HG03135 (cell line): ENCODE results near the gene KRT33B.
"Not testable (repeated sequence)": the region's sequence is repeated elsewhere in the genome, so short reads cannot be mapped to it uniquely, and the experiment has no call there.

Experiments
- ATAC-seq: cut with Tn5 transposase; IDR thresholded peaks from one replicate; pipeline ENCODE4 v1.9.1; 2021; ENCODE audit warnings: mild to moderate bottlenecking, moderate library complexity; ENCODE audit not compliant: unreplicated experiment

KRT33B gene

DNA sequence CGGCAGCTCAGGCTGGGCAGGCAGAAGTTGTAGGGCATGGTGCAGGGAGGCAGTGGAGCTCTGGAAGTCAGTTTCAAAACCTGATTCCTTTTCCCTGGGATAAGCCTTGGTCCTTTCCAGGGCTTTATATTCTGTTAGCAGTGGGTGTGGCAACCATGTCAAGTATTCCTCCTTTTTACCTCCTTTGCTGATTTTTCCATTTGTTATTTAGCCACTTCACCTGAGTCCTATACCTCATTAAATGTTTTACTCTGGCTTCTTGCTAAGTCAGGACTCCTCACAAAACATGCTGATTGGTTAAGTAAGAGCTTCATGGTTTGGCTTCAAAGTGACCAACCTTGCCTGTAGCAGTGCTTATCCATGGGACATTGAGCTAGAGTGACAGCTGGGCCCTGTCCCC lies at the start of gene KRT33B:
Gene KRT33B (minus strand): TSS at position 101 of the 400 bp plus-strand sequence. CDS start 63 bp downstream, at position 38.
- no peak for ATAC-seq

DNA sequence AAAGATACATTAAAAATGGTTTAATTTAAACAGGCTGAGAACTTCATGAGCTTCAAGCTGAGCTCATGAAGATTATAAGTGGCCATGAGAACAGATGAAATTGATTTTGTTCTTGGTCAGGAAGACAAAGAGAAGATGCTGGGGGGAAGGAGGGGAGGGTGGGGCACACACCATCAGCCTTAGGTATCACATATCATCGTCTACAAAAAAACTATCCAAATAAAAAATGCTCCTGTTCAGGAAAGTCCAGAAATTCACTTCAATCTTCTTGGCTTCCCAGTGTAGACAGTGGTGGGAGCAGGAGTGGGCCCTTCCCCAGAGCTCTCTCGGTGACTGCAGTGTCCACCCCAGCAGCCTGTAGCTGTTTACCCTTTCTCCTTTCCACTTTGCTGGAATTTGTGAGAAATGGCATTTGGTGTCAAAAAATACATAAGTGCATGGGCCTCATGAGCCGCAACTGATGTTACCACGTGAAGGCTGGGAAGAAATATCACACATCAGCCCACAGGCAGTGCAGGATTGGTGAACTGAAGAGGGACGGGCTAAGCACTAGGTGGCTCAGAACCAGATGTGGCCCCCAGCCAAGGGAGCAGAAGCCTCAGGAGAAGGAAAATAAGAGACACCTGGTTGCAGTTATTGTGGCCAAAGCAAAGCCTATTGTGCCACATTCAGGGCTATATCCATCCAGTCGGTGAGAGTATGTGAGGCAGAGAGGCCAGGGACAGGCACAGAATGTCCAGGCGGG lies 48.7 kb upstream of the KRT33B start:
- no peak for ATAC-seq

DNA sequence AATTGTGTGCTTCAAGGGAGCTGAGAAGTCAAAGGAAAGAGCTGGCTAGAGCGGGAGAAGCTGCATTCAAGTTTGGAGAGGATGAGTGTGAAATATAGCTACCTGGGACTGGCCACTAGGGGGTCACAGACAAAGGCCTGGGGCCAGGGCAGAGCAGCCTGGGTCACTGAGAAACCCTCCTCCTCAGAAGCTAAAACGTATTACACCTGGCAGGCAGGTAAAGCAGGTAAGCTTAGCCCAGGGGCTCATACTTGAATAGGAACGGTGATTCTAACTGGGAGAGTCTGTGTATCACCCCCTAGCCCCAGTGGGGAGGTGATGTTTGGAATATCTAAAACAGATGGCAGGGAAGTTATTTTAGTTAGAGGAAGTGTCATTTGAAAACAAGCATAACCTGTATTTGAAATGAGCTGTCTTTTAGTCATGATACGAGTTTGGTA lies 48.0 kb upstream of the KRT33B start:
- no peak for ATAC-seq

DNA sequence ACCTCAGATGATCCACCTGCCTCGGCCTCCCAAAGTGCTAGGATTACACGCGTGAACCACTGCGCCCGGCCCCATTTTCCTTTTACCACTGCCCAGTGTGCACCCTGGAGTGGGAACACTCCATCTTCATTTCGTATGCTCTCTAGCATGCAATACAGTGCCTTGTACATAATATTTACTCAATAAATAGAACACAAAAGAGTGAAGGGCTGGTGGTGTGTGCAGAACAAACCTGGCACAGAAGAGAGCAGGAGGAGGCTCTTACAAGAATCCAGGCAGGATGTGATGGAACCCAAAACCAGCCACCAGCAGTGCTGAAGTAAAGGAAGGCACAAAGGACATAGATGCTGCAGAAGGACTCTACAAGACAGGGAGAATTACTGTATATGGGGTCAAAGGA lies 47.5 kb upstream of the KRT33B start:
- ATAC-seq, result no peak

DNA sequence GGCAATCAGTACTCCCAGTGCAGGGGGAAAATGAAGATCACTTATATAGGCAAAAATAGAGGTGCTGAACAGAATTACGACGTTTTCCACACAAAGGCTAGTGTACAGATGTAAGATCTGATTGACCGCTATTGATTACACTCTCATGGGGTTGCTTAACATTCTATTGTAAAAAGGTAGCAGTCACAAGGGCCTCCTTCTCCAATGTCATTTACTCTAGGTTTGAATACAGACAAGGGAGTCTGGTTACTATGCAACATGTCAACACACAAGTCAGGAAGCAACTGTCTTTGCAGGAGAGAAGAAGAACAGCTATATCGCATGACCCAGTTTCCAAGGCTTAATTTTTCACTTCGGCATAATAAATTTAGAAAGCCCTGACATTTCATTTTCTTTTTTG lies 46.9 kb upstream of the KRT33B start:
- no peak for ATAC-seq

DNA sequence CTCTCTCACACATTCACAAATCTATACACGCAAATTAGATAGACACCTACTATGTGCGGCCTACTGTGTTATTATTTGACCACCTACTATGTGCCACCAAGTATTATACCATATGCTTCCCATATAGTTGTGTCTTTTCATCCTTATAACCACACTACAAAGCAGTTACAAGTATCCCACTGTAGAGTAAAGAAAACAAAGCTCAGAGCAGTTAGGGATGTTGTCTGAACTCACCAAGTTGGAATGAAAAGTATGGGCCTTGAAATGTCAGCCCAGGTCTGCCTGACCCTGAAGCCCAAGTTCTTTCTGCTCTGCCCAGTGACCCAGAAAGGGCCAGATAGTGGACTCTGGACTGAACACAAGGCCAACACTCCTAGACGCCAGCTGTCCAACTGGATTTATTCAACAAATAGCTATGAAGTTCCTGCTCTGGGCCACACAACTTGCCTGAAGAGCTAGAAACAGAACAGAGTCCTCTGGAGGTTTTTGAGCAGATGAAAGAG lies 46.3 kb upstream of the KRT33B start:
- no peak for ATAC-seq

DNA sequence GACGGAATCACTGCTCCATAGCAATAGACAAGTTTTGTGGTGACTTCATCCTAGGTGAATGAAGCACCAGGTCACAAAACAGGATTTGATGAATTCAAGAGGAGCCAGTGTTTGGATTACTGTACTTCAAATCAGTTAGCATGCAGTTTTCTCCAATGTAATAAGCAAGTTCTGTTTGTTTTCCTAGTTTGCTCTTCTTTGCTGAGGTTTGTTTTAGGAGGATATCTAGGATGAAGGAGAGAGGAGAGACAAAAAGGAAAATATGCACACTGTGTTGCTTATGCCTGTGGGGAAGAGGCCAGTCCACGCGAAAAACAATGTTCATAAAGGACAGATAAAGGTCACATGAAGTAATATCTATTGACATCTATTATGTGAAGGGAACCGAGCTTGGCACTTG lies 45.8 kb upstream of the KRT33B start:
- ATAC-seq, result no peak

DNA sequence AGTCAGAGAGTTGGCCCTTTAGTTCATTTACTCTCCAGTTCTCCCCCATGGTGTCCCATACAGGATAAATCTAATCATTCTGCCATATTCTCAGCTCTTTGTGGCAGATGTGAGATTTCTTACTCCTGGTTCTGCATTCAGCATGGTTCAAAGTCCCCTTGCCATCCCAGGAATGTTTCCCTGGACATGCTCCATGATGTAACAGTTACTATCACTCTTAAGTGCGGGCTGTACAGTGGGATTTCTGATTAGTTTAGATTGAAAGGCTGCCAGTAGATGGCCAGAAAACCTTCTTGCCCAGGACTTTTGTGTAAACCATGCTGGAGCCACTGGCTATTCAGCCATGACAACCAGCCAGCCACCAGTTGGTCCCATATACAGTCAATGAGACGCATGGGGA lies 44.4 kb upstream of the KRT33B start:
- ATAC-seq, result no peak

DNA sequence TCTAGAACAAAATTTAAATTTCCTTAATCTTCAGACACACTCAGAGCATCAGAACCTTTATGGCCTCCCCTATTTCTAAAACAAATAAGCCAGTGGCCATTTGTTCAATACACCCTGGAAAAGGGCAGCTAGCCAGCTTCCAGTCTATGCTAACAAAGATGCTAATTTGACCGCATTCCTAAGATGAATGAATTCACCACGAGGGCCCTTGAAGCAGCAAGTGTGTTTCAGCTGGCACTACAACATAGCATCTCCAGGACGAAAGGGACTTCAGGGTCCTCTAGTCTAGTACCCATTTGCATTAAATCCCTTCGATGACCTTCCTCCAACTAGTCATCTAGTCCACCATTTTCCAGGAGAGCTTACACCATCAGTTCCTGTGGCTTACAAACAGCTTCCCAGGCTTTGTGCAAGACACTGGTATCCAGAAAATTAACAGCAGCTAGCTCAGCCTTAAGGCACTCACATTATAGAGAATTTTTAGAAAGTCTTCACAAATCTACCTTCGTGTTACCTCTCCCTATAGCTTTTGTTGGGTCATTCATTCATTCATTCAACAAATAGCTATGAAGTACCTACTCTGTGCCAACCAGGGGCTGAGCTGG lies 43.8 kb upstream of the KRT33B start:
- no peak for ATAC-seq

DNA sequence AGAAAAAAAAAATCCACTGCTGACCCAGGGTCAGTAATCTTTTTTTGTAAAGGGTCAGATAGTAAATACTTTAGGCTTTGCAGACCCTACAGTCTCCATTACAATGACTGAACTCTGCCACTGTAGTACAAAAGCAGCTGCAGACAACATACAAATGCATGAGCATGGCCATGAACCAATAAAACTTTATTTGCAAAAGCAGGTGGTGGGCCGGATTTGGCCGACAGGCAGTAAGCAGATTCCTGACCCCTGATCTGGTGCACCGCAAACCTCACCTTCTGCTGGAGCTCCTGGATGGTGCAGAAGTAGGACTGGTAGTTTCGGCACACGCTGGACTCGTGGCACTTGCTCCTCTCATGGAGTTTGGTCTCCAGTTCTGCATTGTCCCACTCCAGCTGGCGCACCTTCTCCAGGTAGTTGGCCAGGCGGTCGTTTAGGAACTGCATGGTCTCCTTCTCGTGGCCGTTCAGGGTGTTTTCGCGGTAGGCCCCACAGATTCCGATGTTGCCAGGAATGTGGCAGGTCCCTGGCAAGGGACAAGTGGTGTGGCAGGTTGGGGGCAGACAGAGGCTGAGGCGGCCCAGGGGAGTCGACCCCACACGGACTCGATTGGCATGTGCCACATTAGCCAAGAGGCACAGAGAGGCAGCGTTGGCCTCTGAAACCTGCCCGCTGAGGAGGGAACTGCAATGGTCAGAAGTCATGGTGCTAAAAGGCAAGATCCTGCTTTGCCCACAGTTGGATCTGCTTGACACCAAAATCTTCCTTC lies 41.6 kb upstream of the KRT33B start:
- ATAC-seq, result no peak

DNA sequence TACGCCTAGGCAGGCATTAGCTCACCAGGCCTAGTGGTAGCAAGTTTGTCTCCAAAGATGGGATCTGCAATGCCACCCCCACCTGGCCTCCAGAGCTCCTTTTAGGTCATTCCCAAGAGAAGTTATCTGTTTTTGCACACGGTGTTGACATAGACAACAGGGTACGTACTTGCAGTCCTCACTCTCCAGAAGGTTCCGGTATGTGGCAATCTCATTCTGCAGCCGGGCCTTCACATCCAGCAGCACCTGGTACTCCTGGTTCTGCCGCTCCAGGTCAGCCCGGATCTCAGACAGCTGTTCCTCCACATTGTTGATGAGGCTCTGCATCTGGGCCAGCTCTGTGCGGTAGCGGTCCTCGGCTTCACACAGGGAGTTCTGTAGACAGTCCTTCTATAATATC lies 37.6 kb upstream of the KRT33B start:
- no peak for ATAC-seq

DNA sequence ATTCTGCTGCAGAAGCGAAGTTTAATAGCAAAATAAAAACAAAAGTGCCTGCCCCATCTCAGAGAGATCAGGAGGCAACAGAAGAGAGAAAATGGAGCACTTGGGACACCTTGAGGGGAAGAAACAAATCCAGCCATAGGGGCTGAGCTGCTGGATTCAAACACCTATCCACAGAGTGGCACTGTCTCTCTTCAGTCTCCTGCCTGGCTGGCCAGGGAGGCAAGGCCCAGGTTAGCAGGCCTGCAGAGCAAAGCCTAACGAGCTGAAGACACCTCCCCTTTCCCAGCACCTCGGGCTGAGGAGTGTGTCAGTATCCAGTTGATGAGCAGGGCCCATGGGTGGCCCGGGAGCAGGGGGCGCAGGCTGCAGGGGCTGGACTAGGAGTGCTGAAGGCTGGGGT lies 36.6 kb upstream of the KRT33B start:
- ATAC-seq, result no peak

DNA sequence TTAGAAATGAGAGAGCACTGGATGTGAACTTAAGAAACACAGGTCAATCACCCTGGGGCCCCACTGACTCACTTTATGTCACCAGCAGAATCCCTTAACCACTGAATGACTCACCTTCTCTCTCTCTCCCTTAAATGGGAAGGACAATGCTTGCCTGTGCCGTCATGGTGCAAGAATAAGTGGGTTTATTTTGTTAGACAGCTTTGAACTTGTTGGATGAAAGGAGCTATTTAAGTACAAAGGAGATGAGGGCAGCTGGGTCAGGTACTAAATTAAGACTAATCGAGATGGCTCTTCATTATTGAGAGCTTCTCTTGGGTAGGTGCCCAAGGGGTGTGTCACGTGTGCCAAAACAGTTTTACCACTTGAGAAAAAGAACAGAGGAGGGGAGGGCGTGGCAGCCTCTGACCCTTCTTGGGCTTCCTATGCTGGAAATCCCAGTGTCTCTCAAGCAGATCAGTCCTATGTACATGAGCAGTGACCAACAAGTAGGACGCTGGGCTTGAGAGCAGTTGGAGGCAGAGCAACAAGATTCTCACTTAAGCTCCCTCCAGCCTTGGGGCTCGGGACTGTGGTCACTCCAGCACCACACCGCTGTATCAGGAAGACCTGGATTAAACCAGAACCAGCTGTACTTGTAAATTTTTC lies 34.5 kb upstream of the KRT33B start:
- ATAC-seq, result no peak

DNA sequence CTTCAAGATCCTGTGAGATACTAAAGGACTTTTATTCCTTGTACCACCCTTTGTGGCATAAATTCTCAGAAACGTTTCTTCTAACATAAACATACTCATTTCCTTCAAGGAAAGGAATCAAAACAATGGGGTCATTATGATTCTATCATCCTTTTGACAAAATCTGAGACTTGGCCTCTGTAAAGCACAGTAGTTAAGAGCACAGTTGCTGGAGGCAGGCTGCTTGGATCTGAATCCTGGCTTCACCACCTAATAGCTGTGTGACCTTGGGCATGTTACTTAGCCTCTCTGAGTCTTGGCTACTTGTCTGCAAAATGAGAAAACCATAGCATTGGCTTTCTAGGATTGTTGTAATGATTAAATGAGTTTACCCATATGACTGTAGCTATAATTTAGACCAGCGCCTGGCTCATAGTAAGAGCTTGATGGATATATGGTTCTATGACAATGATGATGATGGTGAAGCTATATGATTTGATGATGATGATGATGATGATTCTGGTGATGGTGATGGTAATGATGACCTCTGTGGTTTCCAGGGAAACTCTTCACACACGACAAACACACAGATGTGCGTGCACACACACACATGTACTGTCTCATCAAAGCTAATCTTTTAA lies 33.9 kb upstream of the KRT33B start:
- ATAC-seq, result no peak

DNA sequence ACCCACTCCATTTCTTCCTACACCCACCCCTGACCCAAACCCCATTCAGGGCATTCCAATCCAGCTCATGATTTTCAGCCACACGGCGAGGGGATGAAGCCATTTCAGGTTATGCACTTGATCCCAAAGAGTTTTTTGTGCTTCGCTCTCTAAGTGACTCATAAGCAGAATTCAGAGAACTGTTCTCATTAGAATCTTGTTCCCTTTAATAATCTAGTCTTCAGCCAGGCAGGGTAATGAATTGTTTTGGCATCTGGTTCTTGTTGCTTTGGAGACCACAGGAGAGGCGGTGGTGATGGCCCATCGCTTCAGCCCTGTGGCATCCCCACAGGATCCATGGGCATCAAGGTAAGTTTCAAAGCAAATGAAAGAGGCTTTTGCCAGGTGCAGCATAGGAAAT lies 32.5 kb upstream of the KRT33B start:
- ATAC-seq, result no peak

DNA sequence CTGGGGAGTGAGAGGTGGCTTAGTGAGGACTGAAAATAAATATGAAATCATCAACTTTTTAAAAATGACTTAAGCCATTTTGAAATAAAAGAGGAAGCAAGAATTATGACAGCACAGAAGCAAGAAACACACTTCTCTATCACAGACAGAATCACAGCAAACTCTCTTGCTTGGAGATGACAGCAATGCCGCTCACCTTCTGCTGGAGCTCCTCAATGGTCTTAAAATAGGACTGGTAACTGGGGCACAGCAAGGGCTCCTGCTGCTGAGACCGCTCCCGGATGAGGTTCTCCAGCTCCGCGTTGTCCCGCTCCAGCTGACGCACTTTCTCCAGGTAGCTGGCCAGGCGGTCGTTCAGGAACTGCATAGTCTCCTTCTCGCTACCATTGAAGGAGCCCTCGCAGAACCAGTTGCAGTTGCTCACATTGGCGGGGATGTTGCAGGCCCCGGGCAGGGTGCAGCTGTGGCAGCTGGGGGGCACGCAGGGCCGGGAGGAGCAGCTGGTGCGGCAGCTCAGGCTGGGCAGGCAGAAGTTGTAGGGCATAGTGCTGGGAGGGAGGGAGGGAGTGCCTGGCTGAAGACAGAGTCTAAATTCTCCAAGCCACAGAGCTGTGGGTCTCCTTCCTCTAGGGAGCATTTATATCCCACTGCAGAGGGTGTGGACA lies 27.5 kb upstream of the KRT33B start, which contains the start of gene KRT31:
Gene KRT31 (minus strand): TSS at position 613 of the 665 bp plus-strand sequence. CDS start 69 bp downstream, at position 544.
- ATAC-seq, result no peak

DNA sequence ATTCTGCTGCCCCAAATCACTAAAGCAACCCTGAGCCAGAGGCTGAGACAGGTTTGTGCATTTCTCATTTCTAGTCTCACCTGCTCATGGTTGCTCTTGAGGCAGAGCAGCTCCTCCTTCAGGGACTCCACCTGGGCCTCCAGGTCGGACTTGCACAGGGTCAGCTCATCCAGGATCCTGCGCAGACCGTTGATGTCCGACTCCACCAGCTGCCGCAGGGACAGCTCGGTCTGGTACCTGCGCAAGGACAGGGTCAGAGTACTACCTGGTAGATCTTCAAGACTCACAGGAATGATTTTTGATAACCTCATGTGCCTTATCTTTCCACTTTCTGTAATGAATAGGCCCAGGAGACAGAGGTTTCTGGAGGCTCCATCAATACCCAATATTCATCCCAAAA lies 26.7 kb upstream of the KRT33B start:
- ATAC-seq, result no peak

DNA sequence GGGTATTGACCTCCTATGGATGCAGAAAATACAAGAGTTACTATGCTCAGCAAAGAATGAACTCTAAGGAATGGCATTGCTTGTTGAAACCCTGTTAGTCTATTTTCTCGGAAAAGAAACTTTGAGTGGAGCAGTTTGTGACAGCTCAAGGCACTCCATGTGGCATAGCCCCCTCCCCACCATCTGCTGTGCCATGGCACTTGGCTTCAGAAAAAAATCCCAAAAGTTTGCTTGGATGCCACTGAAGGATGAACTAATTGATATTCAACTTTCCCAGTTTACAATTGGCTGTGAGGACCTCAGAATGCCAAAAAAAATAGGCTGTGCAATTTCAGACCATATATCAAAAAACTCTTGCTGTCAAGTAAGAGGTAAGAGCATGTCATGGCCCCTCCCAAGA lies 26.0 kb upstream of the KRT33B start:
- ATAC-seq, result no peak

DNA sequence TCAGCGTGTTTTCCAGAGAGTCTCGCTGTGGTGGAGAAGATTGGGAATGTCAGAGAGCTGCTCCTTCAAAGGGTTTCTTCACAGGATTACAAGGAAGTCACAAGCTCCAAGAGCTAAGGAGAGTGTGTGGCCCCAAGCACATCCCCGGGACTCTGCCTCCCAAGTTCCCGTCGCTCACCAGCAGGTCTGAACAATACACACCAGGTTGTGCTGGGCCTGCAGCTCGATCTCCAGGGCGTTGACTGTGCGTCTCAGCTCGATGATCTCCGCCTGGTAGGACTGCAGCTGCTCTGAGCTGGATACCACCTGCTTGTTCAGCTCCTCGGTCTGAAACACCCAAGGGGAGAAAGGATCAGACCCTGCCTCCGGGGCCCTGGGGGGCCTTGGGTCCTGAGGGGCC lies 25.4 kb upstream of the KRT33B start:
- not testable (repeated sequence) for ATAC-seq
